HG02642 (cell line): Measurements from ENCODE around the gene SIL1.

Experiments
- ATAC-seq: cut with Tn5 transposase; IDR thresholded peaks from one replicate; pipeline ENCODE4 v1.9.1; 2021; ENCODE audit warnings: mild to moderate bottlenecking; ENCODE audit not compliant: unreplicated experiment, poor library complexity

SIL1 gene

GRCh38 chr5:138998521-138998920 is 199.6 kb downstream of the SIL1 start:
- no peak for ATAC-seq

GRCh38 chr5:138996120-138996519 is 202.0 kb downstream of the SIL1 start:
- no peak for ATAC-seq

- no peak for ATAC-seq
These were observed 207.1 kb downstream of the SIL1 start for GRCh38 chr5:138990986-138991590.

- ATAC-seq, result no peak
These were observed 208.4 kb downstream of the SIL1 start for GRCh38 chr5:138989720-138990119.

GRCh38 chr5:138986186-138986800 is 211.9 kb downstream of the SIL1 start:
- ATAC-seq, result no peak

- no peak for ATAC-seq
These were observed 212.5 kb downstream of the SIL1 start for GRCh38 chr5:138985683-138986082.

- no peak for ATAC-seq
These were observed 212.9 kb downstream of the SIL1 start for GRCh38 chr5:138985256-138985655.

GRCh38 chr5:138983984-138984383 is 214.2 kb downstream of the SIL1 start:
- no peak for ATAC-seq

GRCh38 chr5:138981586-138981985 is 216.6 kb downstream of the SIL1 start:
- ATAC-seq, result no peak

- no peak for ATAC-seq
These were observed 217.0 kb downstream of the SIL1 start for GRCh38 chr5:138981131-138981530.

- ATAC-seq, result no peak
These were observed 217.7 kb downstream of the SIL1 start for GRCh38 chr5:138980441-138980840.

GRCh38 chr5:138979684-138980280 is 218.4 kb downstream of the SIL1 start:
- ATAC-seq, result no peak

- no peak for ATAC-seq
These were observed 219.6 kb downstream of the SIL1 start for GRCh38 chr5:138978581-138978980.

- no peak for ATAC-seq
These were observed 220.1 kb downstream of the SIL1 start for GRCh38 chr5:138978080-138978479.

- no peak for ATAC-seq
These were observed 222.9 kb downstream of the SIL1 start for GRCh38 chr5:138975098-138975847.

GRCh38 chr5:138974227-138975063 is 223.7 kb downstream of the SIL1 start:
- no peak for ATAC-seq

GRCh38 chr5:138972836-138973235 is 225.3 kb downstream of the SIL1 start:
- no peak for ATAC-seq

- ATAC-seq, result no peak
These were observed 225.9 kb downstream of the SIL1 start for GRCh38 chr5:138972230-138972629.

- ATAC-seq, result no peak
These were observed 228.7 kb downstream of the SIL1 start for GRCh38 chr5:138969323-138970002.

- no peak for ATAC-seq
These were observed 229.6 kb downstream of the SIL1 start for GRCh38 chr5:138968601-138969000.
